NK-92 treated with Interleukin-12 subunit alpha and Interleukin-12 subunit beta, amount 100 ng/mL, for 24 hours (cell line): ENCODE measurements around the gene PHYHD1.

Experiments used
- DNase-seq: peaks from one replicate; lab custom pipeline; 2025; lab: John Stamatoyannopoulos, UW

The PHYHD1 gene

GRCh38 chr9:128920381-128921058 is at the start of gene PHYHD1:
PHYHD1 (plus strand) TSS chr9:128920982; CDS start chr9:128922324, 1,342 bp downstream.
- DNase-seq: no peak

- no peak for DNase-seq
These were observed 42.9 kb upstream of the PHYHD1 start for GRCh38 chr9:128877852-128878251.

- DNase-seq: peak; percentile 91
These were observed 38.7 kb upstream of the PHYHD1 start, which contains the start of the genes KYAT1 and LRRC8A for GRCh38 chr9:128881884-128882676. KYAT1 (minus strand) TSS chr9:128881950; CDS start chr9:128845405, 36,545 bp downstream. LRRC8A (plus strand) TSS chr9:128882133; CDS start chr9:128907165, 25,032 bp downstream.

GRCh38 chr9:128882677-128883603 is 37.8 kb upstream of the PHYHD1 start:
- DNase-seq: no peak

GRCh38 chr9:128884164-128884563 is 36.6 kb upstream of the PHYHD1 start:
- no peak for DNase-seq

GRCh38 chr9:128885376-128885775 is 35.4 kb upstream of the PHYHD1 start:
- no peak for DNase-seq

- DNase-seq: no peak
These were observed 35.0 kb upstream of the PHYHD1 start for GRCh38 chr9:128885798-128886197.

- DNase-seq: no peak
These were observed 34.4 kb upstream of the PHYHD1 start for GRCh38 chr9:128886211-128886891.

GRCh38 chr9:128887049-128887448 is 33.7 kb upstream of the PHYHD1 start:
- DNase-seq: no peak

- no peak for DNase-seq
These were observed 32.9 kb upstream of the PHYHD1 start for GRCh38 chr9:128887914-128888350.

- DNase-seq: no peak
These were observed 29.2 kb upstream of the PHYHD1 start for GRCh38 chr9:128891321-128892220.

- no peak for DNase-seq
These were observed 28.4 kb upstream of the PHYHD1 start for GRCh38 chr9:128892221-128892921.

- no peak for DNase-seq
These were observed 27.4 kb upstream of the PHYHD1 start for GRCh38 chr9:128893354-128893753.

- no peak for DNase-seq
These were observed 26.0 kb upstream of the PHYHD1 start for GRCh38 chr9:128894764-128895163.

GRCh38 chr9:128895556-128895955 is 25.2 kb upstream of the PHYHD1 start:
- no peak for DNase-seq

- no peak for DNase-seq
These were observed 22.4 kb upstream of the PHYHD1 start for GRCh38 chr9:128898382-128898781.

GRCh38 chr9:128898845-128899565 is 21.8 kb upstream of the PHYHD1 start:
- no peak for DNase-seq

- no peak for DNase-seq
These were observed 21.0 kb upstream of the PHYHD1 start for GRCh38 chr9:128899566-128900322.
